ENCODE data around the gene EPN3.

DNA sequence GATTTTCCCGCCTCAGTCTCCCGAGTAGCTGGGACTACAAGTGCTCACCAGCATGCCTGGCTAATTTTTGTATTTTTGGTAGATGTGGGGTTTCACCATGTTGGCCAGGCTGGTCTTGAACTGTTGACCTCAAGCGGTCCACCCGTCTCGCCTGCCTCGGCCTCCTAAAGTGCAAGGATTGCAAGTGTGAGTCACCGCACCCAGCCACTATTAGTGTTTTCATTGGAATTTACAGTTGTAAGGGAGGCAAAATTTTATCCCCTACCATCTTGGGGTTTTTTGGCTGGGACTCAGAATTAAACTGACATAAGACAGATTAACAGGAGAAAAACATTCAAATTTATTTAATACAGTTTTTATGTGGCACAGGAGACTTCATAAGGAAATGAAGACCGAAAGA is 36.6 kb upstream of the EPN3 start:
- TF ChIP-seq, protein P1, sequence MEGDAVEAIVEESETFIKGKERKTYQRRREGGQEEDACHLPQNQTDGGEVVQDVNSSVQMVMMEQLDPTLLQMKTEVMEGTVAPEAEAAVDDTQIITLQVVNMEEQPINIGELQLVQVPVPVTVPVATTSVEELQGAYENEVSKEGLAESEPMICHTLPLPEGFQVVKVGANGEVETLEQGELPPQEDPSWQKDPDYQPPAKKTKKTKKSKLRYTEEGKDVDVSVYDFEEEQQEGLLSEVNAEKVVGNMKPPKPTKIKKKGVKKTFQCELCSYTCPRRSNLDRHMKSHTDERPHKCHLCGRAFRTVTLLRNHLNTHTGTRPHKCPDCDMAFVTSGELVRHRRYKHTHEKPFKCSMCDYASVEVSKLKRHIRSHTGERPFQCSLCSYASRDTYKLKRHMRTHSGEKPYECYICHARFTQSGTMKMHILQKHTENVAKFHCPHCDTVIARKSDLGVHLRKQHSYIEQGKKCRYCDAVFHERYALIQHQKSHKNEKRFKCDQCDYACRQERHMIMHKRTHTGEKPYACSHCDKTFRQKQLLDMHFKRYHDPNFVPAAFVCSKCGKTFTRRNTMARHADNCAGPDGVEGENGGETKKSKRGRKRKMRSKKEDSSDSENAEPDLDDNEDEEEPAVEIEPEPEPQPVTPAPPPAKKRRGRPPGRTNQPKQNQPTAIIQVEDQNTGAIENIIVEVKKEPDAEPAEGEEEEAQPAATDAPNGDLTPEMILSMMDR (IDR thresholded peaks at IDR 0.05) = no peak
- no peak for TF ChIP-seq POLR2A (IDR thresholded peaks at IDR 0.05)

All from lower leg skin (tissue), 3 donors.